ENCODE data around the gene ERCC4.

DNA sequence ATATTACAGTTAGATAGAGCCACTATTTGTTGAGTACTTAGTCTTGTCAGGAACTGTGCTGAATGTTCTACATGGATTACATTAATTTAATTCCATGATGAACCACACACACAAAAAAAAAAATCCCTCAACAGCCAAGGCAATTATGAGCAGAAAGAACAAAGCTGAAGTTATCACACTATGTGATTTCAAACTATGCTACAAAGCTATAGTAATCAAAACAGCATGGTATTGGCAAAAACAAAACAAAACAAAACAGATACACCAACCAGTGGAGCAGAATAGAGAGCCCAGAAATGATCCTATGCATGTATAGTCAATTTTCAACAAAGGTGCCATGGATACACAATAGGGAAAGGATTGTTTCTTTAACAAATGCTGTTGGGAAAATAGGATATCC is 8.1 kb upstream of the ERCC4 start:
- TF ChIP-seq, protein P1, sequence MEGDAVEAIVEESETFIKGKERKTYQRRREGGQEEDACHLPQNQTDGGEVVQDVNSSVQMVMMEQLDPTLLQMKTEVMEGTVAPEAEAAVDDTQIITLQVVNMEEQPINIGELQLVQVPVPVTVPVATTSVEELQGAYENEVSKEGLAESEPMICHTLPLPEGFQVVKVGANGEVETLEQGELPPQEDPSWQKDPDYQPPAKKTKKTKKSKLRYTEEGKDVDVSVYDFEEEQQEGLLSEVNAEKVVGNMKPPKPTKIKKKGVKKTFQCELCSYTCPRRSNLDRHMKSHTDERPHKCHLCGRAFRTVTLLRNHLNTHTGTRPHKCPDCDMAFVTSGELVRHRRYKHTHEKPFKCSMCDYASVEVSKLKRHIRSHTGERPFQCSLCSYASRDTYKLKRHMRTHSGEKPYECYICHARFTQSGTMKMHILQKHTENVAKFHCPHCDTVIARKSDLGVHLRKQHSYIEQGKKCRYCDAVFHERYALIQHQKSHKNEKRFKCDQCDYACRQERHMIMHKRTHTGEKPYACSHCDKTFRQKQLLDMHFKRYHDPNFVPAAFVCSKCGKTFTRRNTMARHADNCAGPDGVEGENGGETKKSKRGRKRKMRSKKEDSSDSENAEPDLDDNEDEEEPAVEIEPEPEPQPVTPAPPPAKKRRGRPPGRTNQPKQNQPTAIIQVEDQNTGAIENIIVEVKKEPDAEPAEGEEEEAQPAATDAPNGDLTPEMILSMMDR (conservative IDR thresholded peaks at IDR 0.05) = no peak
- TF ChIP-seq ZFX (IDR thresholded peaks at IDR 0.05) = no peak
